ENCODE data around the gene NOL12.

NOL12 gene

DNA sequence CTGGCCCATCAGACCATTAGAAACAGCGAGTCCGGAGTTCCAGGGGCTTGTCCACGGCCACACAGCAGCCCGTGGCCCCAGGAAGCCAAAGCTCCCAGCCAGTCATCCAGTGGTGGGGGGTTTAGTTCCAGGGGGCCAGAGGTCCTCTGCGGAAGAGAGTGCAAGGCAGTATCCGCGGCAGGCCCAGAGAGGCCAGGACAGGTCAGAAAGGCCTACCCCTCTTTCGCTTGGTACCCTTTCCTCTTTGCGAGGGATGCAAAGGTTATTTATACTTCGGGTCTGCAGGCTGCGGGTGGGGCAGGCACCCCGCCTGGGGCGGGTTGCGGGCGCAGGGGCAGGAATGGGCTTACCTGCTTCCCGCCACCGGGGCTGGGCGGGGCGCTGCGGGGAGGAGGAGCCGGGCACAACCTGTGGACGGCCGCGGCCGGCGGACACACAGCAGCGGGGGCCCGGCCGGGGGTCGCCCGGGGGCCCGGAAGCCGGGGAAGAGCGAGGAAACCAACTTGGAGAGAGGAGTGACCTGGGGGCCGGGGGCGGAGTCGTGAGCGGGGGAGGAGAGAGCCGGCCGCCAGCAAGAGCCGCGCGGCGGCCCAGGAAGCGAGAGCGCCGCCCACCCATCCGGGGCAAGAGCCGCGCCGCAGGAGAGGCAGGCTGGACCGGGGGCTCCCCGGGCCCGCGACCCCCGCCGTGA, 46.9 kb upstream of the NOL12 start, which contains the start of gene SH3BP1 (continued):
- TF ChIP-seq SP3 (tag by site-specific recombination; IDR thresholded peaks at IDR 0.05) (peak; percentile 45), KLF10 (tag by site-specific recombination; IDR thresholded peaks at IDR 0.05) (no peak; the same call in 1 of the 2 replicates), KLF1 (tag by site-specific recombination; IDR thresholded peaks at IDR 0.05) (peak; percentile 77), ZNF341 (tag by site-specific recombination; IDR thresholded peaks at IDR 0.05; ENCODE audit: low read depth) (peak; percentile 39; the same call in 1 of the 2 replicates), GLIS1 (tag by site-specific recombination; IDR thresholded peaks at IDR 0.05) (peak; percentile 77), KLF8 (tag by site-specific recombination; IDR thresholded peaks at IDR 0.05) (peak; percentile 36; the same call in 1 of the 2 replicates), WT1 (tag by site-specific recombination; IDR thresholded peaks at IDR 0.05) (no peak), ZFHX2 (tag by site-specific recombination; conservative IDR thresholded peaks at IDR 0.05) (peak; percentile 82)

DNA sequence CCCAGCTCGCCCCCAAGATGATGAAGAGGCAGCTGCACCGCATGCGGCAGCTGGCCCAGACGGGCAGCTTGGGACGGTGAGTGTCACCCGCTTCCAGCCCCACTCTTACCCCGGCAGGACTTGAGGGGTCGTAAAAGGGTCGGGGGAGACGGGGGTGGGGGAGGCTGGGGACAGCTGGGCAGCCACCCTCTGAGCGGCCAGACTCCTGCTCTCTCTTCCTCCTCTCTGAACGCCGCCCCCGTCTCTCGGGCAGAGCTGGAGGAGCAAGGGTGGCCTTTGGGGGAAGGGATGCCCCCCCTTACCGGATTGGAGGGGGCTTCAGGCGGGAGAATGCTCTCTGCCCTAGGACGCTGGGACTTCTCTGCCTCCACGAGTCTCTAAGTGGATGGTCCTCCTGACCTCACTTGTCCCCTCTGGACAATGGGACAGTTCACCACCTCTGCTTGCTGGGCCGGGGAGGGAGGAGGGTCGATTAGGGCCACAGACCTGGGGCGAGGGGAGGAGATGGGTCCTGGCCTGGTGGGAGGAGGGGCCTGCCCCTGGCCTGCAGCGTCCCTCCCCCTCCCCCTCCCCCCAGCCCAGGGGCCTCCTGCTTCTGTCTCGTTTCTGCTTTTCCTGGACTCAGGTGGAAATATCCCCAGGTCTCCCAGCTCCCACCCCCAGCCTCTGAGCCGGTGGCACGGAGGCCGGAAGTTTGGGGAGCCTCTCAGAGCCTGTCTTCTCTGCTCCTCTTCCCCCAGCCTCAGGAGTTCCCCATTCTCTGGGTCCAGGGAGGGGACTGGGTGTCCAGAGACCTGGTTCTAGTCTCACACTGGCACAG, 46.2 kb upstream of the NOL12 start:
- Histone ChIP-seq H3K9me3 (ENCODE audit: control insufficient read depth, insufficient read depth, low read depth, low read length) (no peaks in the 10 kb centered on the region), H3K4me1 (ENCODE audit: control insufficient read depth, insufficient read depth, low read length) (peaks cover 8% of the 10 kb centered on the region; the same call in 1 of the 2 replicates), H3K4me3 (ENCODE audit: low read depth, low read length) (peak overlapping the region; percentile 58), H3K27ac (ENCODE audit: extremely low read depth, low read depth, low read length) (peak overlapping the region; percentile 52; the same call in 1 of the 2 replicates), H3K36me3 (ENCODE audit: control insufficient read depth in 2 of 2, insufficient read depth in 1 of 2, low read length in 2 of 2) (peaks cover 0 to 40% of the 10 kb centered on the region in 2 experiments; a peak in 1 of 3 replicates)
- ChIA-PET POLR2A (interaction anchor here (0.6 to 11.0 kb wide), 7 partner anchors 9 to 944 kb away, joined by 3 to 80 read pairs (median 3); partner anchors contain the start of genes GCAT, GGA1 and PDXP), CTCF (interaction anchor here (0.7 to 17.0 kb wide), 8 partner anchors 9 to 1126 kb away, joined by 3 to 353 read pairs (median 5); partner anchors contain the start of genes GGA1, LGALS1 and NOL12)
- TF ChIP-seq ZNF350 (tag by site-specific recombination; IDR thresholded peaks at IDR 0.05) (no peak), SP3 (tag by site-specific recombination; IDR thresholded peaks at IDR 0.05) (peak; percentile 20; the same call in 1 of the 2 replicates), ZNF621 (tag by site-specific recombination; IDR thresholded peaks at IDR 0.05) (no peak), ZNF155 (tag by site-specific recombination; IDR thresholded peaks at IDR 0.05) (no peak), ZNF335 (tag by site-specific recombination; conservative IDR thresholded peaks at IDR 0.05) (0 out of 2 replicates have a peak, but pooled peaks have one; percentile 16), BCL11B (tag by site-specific recombination; IDR thresholded peaks at IDR 0.05; ENCODE audit: low read depth) (0 out of 2 replicates have a peak, but pooled peaks have one; percentile 28), ZFHX2 (tag by site-specific recombination; conservative IDR thresholded peaks at IDR 0.05) (0 out of 2 replicates have a peak, but pooled peaks have one; percentile 9)
- TF ChIP-seq, protein P1, sequence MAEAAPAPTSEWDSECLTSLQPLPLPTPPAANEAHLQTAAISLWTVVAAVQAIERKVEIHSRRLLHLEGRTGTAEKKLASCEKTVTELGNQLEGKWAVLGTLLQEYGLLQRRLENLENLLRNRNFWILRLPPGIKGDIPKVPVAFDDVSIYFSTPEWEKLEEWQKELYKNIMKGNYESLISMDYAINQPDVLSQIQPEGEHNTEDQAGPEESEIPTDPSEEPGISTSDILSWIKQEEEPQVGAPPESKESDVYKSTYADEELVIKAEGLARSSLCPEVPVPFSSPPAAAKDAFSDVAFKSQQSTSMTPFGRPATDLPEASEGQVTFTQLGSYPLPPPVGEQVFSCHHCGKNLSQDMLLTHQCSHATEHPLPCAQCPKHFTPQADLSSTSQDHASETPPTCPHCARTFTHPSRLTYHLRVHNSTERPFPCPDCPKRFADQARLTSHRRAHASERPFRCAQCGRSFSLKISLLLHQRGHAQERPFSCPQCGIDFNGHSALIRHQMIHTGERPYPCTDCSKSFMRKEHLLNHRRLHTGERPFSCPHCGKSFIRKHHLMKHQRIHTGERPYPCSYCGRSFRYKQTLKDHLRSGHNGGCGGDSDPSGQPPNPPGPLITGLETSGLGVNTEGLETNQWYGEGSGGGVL (tag by site-specific recombination; IDR thresholded peaks at IDR 0.05): peak; percentile 61
- TF ChIP-seq, protein P2, sequence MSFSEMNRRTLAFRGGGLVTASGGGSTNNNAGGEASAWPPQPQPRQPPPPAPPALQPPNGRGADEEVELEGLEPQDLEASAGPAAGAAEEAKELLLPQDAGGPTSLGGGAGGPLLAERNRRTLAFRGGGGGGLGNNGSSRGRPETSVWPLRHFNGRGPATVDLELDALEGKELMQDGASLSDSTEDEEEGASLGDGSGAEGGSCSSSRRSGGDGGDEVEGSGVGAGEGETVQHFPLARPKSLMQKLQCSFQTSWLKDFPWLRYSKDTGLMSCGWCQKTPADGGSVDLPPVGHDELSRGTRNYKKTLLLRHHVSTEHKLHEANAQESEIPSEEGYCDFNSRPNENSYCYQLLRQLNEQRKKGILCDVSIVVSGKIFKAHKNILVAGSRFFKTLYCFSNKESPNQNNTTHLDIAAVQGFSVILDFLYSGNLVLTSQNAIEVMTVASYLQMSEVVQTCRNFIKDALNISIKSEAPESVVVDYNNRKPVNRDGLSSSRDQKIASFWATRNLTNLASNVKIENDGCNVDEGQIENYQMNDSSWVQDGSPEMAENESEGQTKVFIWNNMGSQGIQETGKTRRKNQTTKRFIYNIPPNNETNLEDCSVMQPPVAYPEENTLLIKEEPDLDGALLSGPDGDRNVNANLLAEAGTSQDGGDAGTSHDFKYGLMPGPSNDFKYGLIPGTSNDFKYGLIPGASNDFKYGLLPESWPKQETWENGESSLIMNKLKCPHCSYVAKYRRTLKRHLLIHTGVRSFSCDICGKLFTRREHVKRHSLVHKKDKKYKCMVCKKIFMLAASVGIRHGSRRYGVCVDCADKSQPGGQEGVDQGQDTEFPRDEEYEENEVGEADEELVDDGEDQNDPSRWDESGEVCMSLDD (tag by site-specific recombination; IDR thresholded peaks at IDR 0.05): peak; percentile 25; the same call in 1 of the 2 replicates
